Lung microvascular endothelial cell (primary cell): Measurements from ENCODE around the gene STK11. TPM values are rescaled to one million over a fixed set of nuclear protein-coding genes. Genes with fewer than 3 reads are reported as not detected.

Experiments used
- DNase-seq, 2 donors: peaks; one replicate each; pipeline versions ENCODE4 v3.0.0 to v3.0.0-alpha.2; 2010; ENCODE audit warnings: low read depth in 2 of 2
- total RNA-seq: library from RNA; depleted of rRNA; stranded (reverse); fragments of >200 nt; gene quantifications from 2 replicates; pipeline ENCODE4 v1.2.1, GENCODE V29; 2014

Gene STK11
- total RNA-seq, 1 donor from 2014 or later: 70.4 TPM

DNA sequence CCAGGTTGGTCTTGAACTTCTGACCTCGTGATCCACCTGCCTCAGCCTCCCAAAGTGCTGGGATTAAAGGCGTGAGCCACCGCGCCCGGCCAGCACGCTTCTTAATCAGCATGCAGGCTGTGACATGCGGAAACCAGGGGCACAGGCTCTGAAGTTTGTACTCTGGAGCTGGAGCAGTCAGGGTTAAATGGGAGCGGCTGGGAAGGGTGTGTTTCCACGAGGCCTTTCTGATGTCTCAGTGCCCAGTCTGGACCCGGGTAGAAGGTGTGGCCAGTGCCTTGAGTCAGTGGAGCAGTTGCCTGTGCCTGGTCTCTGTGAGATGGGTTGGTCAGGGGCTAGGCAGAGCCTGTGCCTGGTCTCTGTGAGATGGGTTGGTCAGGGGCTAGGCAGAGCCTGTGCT lies 3.3 kb downstream of the STK11 start:
- peak in 1 of 2 donors; percentile 23 for DNase-seq

DNA sequence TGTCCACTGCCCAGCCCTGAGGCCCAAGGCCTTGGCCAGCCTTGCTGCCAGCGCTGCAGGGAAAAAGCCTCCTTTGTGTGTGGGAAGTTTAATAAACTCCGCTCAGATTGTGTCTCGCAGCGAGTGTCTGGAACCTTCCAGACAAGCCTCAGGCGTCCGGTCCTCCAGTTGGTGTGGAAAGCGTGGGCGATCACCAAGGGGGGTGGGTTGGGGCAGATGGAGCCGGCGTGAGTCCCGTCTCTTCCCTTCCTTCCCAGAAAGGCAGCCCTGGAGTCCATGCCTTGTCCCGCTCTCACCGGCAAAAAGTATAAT lies 4.6 kb downstream of the STK11 start:
- no peak for DNase-seq

DNA sequence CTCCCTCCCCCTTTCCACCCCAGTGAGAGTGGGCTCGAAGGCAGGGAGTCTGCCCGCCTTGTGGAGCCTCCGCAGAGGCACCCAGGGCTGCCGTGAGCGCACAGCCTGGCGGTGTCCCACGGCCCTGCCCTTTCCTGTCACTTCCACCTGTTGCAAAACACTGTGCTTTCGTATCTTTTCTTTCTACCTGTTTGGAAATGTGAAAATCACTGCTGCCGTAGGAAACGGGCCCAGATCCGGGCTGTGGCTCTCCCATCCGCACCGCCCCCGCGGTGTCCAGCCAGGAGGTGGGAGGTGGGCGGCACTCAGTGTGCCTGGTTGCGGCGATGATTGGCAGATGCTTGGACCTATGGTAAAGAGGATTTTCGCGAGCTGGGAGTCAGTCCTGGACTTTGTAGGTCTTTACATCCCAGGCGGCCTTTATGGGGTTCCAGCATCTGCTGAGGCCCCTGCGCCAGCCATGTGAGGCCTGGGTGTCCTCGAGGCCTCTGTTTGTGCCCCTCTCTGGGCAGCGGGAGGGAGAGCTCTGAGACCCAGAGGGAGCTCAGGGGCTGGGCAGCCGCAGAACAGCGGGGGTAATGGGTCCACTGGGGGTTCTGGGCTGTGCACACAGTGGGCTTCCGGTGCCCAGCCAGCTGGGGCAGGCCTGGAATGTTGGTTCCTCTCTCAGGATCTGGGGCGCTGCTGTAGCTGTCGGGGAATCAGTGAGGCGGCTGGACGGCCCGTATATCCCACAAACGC lies 6.1 kb downstream of the STK11 start:
- DNase-seq: peak in 1 of 2 donors; percentile 97

DNA sequence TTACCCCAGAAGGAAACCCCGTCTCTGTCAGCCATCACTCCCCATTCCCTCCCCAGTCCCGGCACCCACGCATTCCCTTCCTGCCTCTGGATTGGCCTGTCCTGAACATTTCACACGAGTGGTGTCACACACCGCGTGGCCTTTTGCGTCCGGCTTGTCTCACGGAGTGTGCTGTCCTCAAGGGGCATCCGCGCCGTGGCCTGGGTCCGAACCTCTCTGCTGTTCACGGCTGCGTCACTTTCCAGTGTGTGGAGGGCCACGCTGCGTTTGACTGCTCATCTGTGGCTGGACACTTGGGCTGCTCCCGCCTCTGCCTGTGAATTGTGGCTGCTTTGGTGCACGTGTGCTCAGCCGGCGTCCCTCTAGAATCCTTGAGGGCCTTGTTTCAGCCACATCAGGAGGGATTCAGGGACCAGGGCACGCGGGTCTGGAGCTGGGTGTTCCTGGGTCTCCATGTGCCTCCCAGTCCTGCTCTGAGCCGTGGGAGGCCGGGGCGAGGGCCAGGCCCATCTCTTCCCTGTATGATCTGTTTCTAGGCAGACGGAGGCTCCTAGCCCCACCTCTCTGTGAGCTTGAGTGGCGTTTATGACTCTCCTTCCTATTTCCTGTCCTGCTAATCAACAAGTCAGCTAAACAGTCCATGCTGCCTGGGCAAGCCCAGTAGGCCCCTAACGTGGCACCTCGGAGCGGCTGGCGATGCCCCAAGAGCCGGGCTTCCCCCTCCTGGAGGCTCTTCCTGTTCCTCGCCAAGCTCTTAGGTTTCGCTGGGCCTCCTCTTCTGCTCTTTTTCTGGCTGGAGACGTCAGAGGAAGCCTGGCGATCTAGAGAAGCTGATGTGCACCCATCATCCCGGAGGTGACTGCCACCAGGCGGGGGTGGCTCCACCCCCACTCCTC lies 8.1 kb downstream of the STK11 start:
- peak; percentile 90 to 94 for DNase-seq

DNA sequence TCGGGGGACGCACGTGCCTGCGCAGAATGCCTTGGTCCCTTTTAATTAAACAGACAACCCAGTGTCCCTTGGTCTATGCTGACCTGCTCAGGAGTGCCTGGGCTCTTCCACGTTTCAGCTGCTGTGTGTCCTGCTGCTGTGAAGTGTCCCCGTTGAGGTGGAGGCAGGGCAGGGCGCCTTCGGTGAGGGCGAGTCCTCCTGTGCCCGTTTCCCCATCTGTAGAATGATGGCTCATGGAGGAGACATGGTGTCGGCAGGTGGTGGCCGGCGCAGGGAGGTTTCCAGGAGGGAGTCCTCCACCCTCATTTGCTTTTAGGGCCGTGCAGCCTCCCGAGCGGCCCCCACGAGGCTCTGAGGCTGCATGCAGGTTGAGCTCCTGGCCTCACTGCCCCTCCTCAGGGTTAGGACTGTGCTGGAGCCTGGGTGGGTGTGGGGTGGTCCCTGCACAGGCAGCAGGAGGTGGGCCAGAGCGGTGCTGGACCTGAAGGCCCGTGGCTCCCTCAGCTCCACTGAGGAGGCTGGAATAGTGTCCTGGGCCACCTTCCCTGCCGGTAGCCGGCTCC lies 8.8 kb downstream of the STK11 start:
- DNase-seq: no peak

DNA sequence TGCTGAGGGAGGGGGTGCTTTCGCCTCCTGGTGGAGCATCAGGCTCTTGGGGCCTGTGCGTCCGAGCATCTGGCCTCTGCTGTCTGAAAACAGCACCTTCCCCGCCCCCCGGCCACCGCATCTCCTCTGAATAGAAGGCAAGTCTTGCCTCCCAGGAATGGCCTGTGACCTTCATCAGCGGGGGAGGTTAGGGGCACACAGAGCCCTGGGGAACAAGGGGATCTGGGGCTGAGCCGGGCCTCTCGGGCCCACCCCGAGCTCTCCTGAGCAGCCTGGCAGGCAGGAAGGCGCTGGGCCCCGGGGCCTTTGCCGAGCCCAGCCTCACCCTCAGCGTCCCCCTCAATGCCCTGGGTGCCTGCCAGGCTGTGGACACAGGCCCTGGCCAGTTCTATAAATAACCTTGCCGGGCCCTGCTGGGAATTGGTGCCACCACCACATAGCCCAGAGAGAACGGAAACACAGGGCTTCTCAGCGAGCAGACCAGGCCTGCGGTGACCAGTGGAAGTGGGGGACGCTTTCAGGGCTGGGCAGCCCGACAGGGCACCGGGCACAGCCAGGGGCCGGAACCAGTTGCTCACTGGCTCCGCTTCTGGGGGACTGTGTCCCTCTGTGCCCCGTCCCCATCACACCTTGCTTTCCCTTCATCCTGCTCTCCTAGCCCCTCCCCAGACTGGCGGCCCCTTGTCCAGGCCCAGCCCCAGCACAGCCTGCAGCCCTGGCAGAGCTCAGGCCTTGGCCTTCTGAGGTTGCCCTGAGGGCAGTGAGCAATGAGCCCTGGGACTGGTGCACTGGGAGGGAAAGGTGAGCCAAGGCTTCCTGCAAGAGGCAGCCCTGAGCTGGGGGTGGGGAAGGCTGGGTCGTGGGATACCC lies 9.5 kb downstream of the STK11 start:
- peak in 1 of 2 donors; percentile 46 for DNase-seq

DNA sequence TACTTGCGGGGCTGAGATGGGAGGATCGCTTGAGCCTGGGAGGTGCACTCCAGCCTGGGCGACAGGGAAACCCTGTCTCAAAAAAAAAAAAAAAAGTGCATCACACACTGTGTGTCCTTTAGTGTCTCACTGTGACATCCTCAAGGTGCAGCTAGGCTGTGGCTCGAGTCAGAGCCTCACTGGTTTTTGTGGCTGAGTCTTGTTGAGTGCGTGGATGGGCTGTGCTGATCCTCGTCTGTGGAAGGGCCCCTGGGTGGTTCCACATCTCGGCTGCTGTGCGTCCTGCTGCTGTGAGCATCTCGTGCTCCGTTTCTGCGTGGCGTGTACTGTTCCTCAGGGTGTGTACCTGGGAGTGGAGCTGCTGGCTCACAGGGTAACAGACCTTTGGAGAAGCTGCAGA lies 11.2 kb downstream of the STK11 start:
- DNase-seq: no peak

DNA sequence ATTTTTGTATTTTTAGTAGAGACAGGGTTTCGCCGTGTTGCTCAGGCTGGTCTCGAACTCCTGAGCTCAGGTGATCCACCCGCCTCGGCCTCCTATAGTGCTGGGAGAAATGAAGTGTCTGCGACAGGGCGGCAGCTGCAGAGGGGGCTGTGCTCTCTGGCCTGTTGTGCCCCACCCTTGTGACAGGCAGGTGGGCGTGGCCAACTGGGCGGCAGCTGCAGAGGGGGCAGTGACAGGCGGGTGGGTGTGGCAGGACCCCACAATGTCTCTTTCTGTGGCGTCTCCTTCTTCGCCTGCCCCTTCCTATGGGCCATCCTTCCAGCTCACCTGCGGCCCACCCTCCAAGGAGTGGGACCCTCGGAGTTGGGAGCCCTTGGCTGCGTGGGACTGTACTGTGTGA lies 11.8 kb downstream of the STK11 start:
- DNase-seq: no peak

DNA sequence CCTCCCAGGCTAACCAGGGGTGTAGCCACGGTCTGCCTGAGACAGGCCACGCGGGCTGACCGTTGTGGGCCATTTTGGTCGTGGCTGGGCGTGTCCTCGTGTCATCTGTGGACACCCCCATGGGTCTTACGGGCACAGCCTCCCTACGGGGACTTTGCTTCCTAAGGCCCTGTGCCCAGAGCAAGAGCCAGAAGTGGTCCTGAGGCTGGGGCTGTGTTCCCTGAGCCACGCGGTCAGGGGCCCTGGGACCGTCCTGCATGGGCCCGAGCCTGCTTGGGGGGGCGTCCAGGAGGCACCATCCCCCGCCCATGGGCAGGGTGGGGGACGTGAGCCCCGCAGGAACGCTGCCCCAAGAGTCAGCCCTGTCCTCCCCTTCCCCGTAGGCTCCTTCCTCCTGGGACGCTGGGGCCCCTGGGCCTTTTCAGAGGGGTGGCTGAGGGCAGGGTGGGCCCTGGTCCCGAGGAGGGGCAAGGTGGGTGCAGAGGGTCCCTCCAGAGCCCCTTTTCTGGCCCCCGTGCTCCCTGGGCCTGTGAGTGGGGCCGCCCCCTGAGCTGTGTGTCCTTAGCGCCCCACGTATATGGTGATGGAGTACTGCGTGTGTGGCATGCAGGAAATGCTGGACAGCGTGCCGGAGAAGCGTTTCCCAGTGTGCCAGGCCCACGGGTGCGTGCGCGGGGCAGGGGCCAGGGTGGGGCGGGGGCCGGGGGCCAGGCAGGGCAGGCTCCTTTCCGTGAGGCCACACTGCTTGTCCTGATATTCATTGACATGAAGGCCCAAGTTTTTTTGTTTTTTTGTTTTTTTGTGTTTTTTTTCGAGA lies 13.4 kb downstream of the STK11 start:
- DNase-seq: no peak

DNA sequence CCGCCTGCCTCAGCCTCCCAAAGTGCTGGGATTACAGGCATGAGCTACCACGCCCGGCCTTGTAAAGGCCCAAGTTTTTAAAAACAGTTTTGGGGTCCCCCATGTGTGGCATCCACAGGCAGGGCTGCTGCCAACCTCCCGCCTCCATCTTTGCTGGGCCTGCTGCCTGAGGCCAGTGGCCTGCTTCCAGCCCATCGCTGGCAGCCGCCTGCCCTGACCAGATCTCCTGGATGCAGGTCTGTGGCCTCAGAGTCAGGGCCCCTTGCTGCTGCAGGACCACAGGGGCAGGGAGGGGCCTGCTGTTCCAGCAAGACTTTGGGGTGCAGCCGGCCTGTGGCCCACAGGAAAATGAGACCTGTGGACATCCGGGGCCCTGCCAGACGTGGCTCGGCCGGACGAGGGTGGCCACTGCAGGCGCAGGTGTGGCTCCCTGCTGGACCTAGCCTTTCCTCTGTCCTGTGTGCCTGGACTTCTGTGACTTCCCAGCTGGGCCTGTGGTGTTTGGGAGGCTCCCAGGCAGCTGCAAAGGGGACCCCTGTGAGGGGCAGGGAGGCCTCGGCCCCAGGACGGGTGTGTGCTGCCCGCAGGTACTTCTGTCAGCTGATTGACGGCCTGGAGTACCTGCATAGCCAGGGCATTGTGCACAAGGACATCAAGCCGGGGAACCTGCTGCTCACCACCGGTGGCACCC lies 14.4 kb downstream of the STK11 start:
- no peak for DNase-seq

DNA sequence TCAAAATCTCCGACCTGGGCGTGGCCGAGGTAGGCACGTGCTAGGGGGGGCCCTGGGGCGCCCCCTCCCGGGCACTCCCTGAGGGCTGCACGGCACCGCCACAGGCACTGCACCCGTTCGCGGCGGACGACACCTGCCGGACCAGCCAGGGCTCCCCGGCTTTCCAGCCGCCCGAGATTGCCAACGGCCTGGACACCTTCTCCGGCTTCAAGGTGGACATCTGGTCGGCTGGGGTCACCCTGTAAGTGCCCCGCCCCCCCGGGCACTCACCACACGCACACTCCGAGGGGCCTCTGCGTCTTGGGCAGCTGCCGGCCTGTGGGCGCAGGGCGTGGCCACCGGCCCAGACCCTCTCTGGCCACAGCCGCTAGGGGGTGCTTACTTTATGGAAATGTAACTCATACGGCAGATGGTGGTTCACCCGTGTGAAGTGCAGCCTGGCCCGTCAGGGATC lies 14.9 kb downstream of the STK11 start:
- DNase-seq: no peak

DNA sequence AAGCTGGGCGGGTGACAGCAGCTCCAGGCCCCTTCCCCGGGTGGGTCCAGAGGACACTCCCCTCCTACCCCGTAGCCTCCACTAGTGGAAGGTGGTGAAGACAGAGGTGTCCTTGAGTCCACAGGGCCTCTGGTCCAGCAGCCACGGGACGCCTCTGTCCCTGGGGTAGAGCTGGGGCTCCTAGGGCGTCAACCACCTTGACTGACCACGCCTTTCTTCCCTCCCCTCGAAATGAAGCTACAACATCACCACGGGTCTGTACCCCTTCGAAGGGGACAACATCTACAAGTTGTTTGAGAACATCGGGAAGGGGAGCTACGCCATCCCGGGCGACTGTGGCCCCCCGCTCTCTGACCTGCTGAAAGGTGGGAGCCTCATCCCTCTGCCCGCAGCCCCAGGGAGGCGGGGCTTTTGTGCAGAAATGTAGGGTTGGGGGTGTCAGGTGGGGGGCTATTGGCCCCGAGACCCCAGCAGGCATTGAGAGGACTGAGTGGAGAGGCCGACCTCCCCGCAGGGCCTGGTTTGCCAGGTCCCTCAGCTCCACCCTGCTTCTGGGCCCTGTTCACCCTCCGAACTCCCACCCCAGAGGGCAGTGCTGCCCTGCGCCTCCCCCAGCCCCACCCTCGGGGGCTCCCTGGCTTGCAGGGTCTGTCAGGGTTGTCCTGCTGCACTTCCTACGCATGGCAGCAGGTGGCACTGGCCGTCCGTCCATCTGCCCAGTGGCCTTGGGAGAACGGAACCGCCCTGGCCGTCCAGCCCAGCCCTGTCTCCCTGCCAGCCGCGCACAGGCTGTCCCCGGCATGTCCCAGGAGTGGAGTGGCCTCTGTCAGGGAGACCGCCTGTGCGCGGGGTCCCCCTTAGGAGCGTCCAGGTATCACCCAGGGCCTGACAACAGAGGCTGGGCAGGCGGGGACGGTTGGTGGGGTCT lies 15.7 kb downstream of the STK11 start:
- peak; percentile 76 to 86 for DNase-seq

DNA sequence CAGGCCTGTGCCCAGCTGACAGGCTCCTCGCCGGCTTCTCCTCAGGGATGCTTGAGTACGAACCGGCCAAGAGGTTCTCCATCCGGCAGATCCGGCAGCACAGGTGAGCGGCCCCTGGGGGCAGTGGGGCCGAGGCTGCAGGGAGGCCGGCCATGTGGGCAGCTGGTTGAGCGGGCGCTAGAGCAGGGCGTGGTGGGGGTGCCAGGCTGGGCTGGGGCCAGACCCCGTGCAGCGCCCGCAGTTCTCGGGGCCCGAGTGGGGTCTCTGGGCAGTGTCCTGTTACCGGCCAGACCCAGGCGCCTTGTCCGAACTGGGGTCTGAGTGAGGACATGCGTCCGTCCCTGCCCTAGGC lies 16.3 kb downstream of the STK11 start:
- no peak for DNase-seq

DNA sequence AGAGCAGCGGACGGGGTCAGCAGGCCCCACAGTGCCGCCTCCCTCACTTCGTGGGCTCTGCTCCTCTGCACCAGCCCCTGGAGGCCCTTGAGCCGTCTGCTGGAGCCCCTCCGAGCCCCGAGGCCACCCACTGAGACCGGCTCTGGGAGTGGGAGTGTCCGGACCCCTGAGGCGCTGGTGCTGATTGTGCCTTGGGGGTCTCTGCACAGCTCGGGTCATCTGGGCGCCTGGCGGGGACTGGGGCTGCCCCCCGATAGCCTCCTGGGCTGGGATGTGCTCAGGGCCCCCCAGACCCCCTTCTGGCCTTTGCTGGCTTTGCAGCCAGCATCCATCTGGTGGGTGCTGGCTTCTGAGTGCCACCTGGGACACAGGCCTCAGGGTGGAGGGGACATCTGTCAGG lies 16.8 kb downstream of the STK11 start:
- no peak for DNase-seq

DNA sequence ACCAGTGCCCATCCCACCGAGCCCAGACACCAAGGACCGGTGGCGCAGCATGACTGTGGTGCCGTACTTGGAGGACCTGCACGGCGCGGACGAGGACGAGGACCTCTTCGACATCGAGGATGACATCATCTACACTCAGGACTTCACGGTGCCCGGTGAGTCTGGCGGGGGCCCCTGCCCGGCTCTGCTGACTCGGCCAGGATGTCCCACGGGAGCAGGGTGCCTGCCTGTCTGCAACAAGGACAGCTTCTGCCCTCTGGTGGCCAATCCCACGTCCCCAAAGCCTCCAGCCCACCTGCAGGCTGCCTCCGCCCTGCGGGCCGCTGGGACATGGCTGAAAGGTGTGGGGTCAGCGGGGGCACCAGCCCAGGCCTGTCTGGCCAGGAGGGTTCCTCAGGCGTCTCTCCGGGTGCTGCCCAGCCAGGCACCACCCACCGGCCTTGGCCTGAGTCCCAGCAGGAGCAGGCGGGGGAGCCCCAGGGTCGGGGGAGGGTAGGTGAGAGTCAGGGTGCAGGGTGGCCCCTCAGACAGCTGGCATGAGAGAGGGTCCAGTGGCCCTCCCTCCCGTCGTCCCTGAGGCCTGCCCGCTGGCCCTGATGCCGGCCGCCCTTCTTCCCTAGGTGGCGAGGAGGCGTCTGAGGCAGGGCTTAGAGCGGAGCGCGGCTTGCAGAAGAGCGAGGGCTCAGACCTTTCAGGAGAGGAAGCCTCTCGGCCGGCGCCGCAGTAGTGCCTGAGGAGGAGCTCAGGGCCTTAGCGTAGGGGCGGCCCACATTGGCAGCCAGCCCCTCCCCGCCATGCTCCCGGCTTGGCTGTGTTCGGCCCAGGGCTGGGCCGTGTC lies 17.7 kb downstream of the STK11 start:
- peak; percentile 60 to 78 for DNase-seq

DNA sequence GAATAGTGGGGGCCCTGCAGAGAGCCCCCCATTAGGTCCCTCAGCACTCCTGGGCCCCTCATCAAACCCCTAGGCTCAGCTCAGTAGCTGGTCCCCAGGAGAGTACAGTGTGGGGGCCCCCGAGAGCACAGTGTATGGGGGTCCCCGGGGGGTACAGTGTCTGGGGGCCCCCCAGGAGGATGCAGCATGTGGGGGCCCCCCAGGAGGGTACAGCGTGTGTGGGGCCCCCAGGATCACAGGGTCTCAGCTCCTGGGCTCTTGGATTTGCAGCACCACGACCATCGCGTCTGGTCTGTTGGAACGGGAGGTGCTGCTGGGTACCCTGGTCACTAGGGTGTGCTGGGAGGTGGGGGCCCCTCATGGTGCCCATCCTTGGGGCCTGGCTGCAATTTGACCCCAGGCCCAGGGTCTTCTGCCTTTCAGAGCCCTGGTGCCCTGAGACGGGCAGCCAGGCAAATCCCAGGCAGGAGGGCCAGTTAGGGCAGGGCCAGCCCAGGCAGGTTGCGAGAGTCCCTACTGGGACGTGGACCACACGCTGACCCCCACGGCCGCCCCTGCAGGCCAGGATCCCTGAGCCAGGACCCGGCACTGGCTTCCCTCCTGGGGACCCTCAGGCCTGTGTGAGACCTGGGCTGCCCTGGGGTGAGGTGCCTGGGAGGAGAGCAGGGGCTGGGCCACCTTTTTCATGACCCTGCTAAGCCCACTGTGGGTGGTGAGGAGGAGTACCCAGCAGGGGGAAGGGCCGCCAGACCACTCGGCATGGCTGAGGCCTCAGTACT lies 18.7 kb downstream of the STK11 start:
- no peak for DNase-seq

DNA sequence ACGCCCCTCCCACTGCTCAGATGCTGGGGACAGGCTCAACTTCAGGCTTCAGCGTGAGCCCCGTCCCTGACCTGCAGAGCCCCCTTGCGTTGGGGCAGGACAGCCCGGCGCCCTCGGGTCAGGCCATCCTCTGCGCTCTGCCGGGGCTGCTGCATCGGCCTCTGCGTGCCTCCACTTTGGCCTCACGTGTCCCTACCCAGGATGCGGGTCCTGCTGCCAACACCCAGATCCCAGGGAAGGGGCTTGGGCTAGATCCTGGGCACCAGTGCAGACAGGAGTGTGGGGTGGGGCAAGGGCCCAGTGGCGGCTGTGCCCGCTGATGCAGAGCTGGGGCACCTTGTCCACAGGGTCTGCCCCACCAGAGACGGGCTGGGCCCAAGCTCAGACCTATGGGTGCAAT lies 19.3 kb downstream of the STK11 start:
- no peak for DNase-seq
